SK-MEL-5 (cell line): ENCODE results near the gene GCLC. TPM values are rescaled to one million over a fixed set of nuclear protein-coding genes. Genes with fewer than 3 reads are reported as not detected.

Experiments
- DNase-seq: peaks from one replicate; pipeline ENCODE4 v3.0.0-alpha.2; 2016; ENCODE audit warnings: low read depth, low spot score
- in situ Hi-C: cut with HindIII; loops from 2 replicates; pipeline ENCODE4 v1.10.0; 2016; ENCODE audit warnings: low sequenced_read_pairs, high pct_unique_total_duplicates, low pct_unique_long_range_greater_than_20kb
- total RNA-seq: library from RNA; depleted of rRNA; stranded (reverse); fragments of >200 nt; shearing (Covaris generic); gene quantifications from 2 replicates; pipeline ENCODE4 v1.2.3, GENCODE V29; 2014

GCLC gene
- total RNA-seq, 1 experiment from 2014 or later = 34.3 TPM

- no peak for DNase-seq
- in situ Hi-C loops = loop anchor here (25.0 kb wide), 1 partner anchor 152 kb away; the partner anchor contains the start of gene KLHL31
Measured at GRCh38 chr6:53510746-53511145, 34.2 kb downstream of the GCLC start.

- in situ Hi-C loops = loop anchor here (25.0 kb wide), 1 partner anchor 155 kb away; the partner anchor contains the start of gene KLHL31
- no peak for DNase-seq
Measured at GRCh38 chr6:53506872-53507271, 38.0 kb downstream of the GCLC start.

- DNase-seq = no peak
- in situ Hi-C loops = loop anchor here (25.0 kb wide), 1 partner anchor 158 kb away; the partner anchor contains the start of gene KLHL31
Measured at GRCh38 chr6:53504512-53504911, 40.4 kb downstream of the GCLC start.

GRCh38 chr6:53503060-53503459 is 41.8 kb downstream of the GCLC start:
- in situ Hi-C loops = loop anchor here (25.0 kb wide), 1 partner anchor 159 kb away; the partner anchor contains the start of gene KLHL31
- DNase-seq = no peak

- in situ Hi-C loops = loop anchor here (25.0 kb wide), 1 partner anchor 161 kb away; the partner anchor contains the start of gene KLHL31
- DNase-seq = no peak
Measured at GRCh38 chr6:53501432-53501831, 43.5 kb downstream of the GCLC start.

- no peak for DNase-seq
- in situ Hi-C loops = loop anchor here (25.0 kb wide), 1 partner anchor 162 kb away; the partner anchor contains the start of gene KLHL31
Measured at GRCh38 chr6:53500095-53500494, 44.8 kb downstream of the GCLC start.

GRCh38 chr6:53499094-53499493 is 45.8 kb downstream of the GCLC start:
- peak; percentile 40 for DNase-seq
- in situ Hi-C loops = no loop called here

GRCh38 chr6:53498649-53499048 is 46.3 kb downstream of the GCLC start:
- no peak for DNase-seq
- in situ Hi-C loops = no loop called here

GRCh38 chr6:53497905-53498304 is 47.0 kb downstream of the GCLC start:
- in situ Hi-C loops = no loop called here
- no peak for DNase-seq

GRCh38 chr6:53496797-53497375 is 48.0 kb downstream of the GCLC start:
- no peak for DNase-seq
- in situ Hi-C loops = no loop called here

- in situ Hi-C loops = no loop called here
- no peak for DNase-seq
Measured at GRCh38 chr6:53495506-53496499, 49.1 kb downstream of the GCLC start.

GRCh38 chr6:53494076-53494475 is 50.8 kb downstream of the GCLC start:
- no peak for DNase-seq

GRCh38 chr6:53493635-53494025 is 51.3 kb downstream of the GCLC start:
- in situ Hi-C loops = no loop called here
- no peak for DNase-seq

More at GRCh38 chr6:53494076-53494475, 50.8 kb downstream of the GCLC start:
- in situ Hi-C loops = no loop called here

GRCh38 chr6:53492860-53493634 is 51.9 kb downstream of the GCLC start:
- in situ Hi-C loops = no loop called here
- DNase-seq = peak; percentile 70

- in situ Hi-C loops = no loop called here
- DNase-seq = peak; percentile 18
Measured at GRCh38 chr6:53487080-53487479, 57.8 kb downstream of the GCLC start.

GRCh38 chr6:53486679-53487078 is 58.2 kb downstream of the GCLC start:
- DNase-seq = no peak
- in situ Hi-C loops = no loop called here

- in situ Hi-C loops = no loop called here
- DNase-seq = peak; percentile 71
Measured at GRCh38 chr6:53484476-53485280, 60.2 kb downstream of the GCLC start.
